Heart right ventricle (tissue), 16 donors: ENCODE data around the gene NFYC. TPM values are rescaled to one million over a fixed set of nuclear protein-coding genes. Genes with fewer than 3 reads are reported as not detected.

Experiments
- ATAC-seq, 8 donors: fragments of 200-7000 bp; cut with Tn5 transposase; one replicate each; pipeline ENCODE4 v1.9.1; 2020; ENCODE audit warnings: mild to moderate bottlenecking in 8 of 8, moderate library complexity in 8 of 8, moderate number of reproducible peaks in 1 of 8
- DNase-seq, 2 donors: peaks; one replicate each; pipeline ENCODE4 v3.0.0-alpha.2; 2020
- H3K27ac ChIP-seq, 10 donors: fragments of 200-600 bp; sonication (generic) in 2 of 10; one replicate each; pipeline versions ENCODE4 v1.5.0 to v1.8.0; 2020 to 2022; ENCODE audit warnings: mild to moderate bottlenecking in 3 of 10
- H3K27me3 ChIP-seq, 7 donors: fragments of 200-600 bp; one replicate each; pipeline ENCODE4 v1.8.0; 2021 to 2022; ENCODE audit warnings: mild to moderate bottlenecking in 2 of 7
- H3K36me3 ChIP-seq, 9 donors: fragments of 200-600 bp; sonication (generic) in 1 of 9; one replicate each; pipeline versions ENCODE4 v1.5.0 to v1.8.0; 2020 to 2022; ENCODE audit warnings: mild to moderate bottlenecking in 2 of 9
- H3K4me1 ChIP-seq, 9 donors: fragments of 200-600 bp; sonication (generic) in 1 of 9; one replicate each; pipeline versions ENCODE4 v1.5.0 to v1.8.0; 2020 to 2022; ENCODE audit warnings: mild to moderate bottlenecking in 4 of 9
- H3K4me3 ChIP-seq, 10 donors: fragments of 200-600 bp; sonication (generic) in 2 of 10; one replicate each; pipeline versions ENCODE4 v1.5.0 to v1.8.0; 2020 to 2022; ENCODE audit warnings: mild to moderate bottlenecking in 7 of 10, moderate library complexity in 2 of 10
- H3K9me3 ChIP-seq, 11 donors: fragments of 200-600 bp in 10 of 11; sonication (generic) in 2 of 11; one replicate each; pipeline versions ENCODE4 v1.5.0 to v1.8.0; 2013 to 2022; ENCODE audit warnings: mild to moderate bottlenecking in 2 of 11, control low read depth in 1 of 11, moderate library complexity in 1 of 11
- CTCF ChIP-seq, 9 donors: fragments of 200-600 bp; sonication (generic) in 2 of 9; IDR thresholded peaks; one replicate each; pipeline versions ENCODE4 v1.5.0 to v1.8.0; 2021 to 2022; ENCODE audit warnings: antibody characterized with exemption in 9 of 9, mild to moderate bottlenecking in 5 of 9, moderate library complexity in 1 of 9
- WGBS, 2 donors: extraction: QIAGEN DNeasy Blood & Tissue Kit; methylation state at CpG; one replicate each; pipeline ENCODE4 v1.1.7; 2013; ENCODE audit warnings: inconsistent platforms in 1 of 2; 5-methylcytosine and 5-hydroxymethylcytosine counted together
- intact Hi-C, 10 donors: fragments of 100-400 bp; cut with DNase I; formaldehyde crosslinking; loops; one replicate each; pipeline versions ENCODE4 v1.11.1 to v1.14.2; 2022
- polyA plus RNA-seq, 2 donors: library from polyadenylated mRNA; stranded (reverse); fragments of 200-250 nt; gene quantifications; one replicate each; pipeline ENCODE4 v1.2.3, GENCODE V29; 2013
- total RNA-seq, 10 donors: library from RNA; stranded (reverse); fragmentation: NEBNext Ultra II Directional in 3 of 10; extraction: Animal tissue kit (Norgen Biotek cat#: 25700) in 3 of 10; gene quantifications; one replicate each; pipeline versions ENCODE4 v1.2.1 to v1.2.4, GENCODE V29; 2021 to 2023
- donor health status: Arrhythmogenic right ventricular cardiomyopathy.
- donor health status: ischemic (EF 13 %, LVEDD 7.1; RV severe dilation, severe dysfunction).
- donor health status: healthy with polysubstance abuse.
- donor health status: DM: no; HTN: yes; CAD: no.
- donor health status: DM: no; HTN: no; CAD: no.
- donor health status: ischemic (EF 25% LVEDD 6.9; RV normal size, moderate dysfunction).
- donor health status: ischemic (EF 25% LVEDD 5.7; RV mildly dilated, moderate dysfunction).
- donor health status: healthy.
- donor health status: DM: yes; HTN: yes; CAD: no.
- donor health status: Ischemic cardiomyopathy.
- donor health status: ischemic (EF 35%, LVEDD 5.7; RV mildly dilated, moderate dysfunction).
- donor health status: nonischemic (EF 11% LVEDD 7.7; RV severe dilation, severe dysfunction).
- donor health status: DM: yes; HTN: yes; CAD: no.
- donor health status: PGD.
- donor health status: ischemic (EF 29% LVEDD 5.4; RV normal size, mild dysfunction).
- donor health status: nonischemic (EF 23%, LVEDD 6.1; RV moderate dilation, normal function).

Gene NFYC
- total and polyA plus RNA-seq, 12 donors, result 49.9 to 84.7 (median 71.7) TPM

- no peak for DNase-seq
- 80 to 89% methylated on average over 4 of the region's 4 CpGs for WGBS, 2 donors
- no peaks in the 10 kb centered on the region for H3K27me3 ChIP-seq
- no peaks in the 10 kb centered on the region for H3K36me3 ChIP-seq
- no peaks in the 10 kb centered on the region for H3K9me3 ChIP-seq
- H3K4me1 ChIP-seq, result peaks cover 0 to 19% (median 11%) of the 10 kb centered on the region in 9 donors
- intact Hi-C loops, result loop anchor here in 2 of 10 donors (10.0 kb wide), 1 partner anchor 48 kb away; no protein-coding TSS in a partner anchor
- no peak for TF ChIP-seq CTCF (IDR thresholded peaks at IDR 0.05)
- no peak overlapping the region for H3K27ac ChIP-seq
- H3K4me3 ChIP-seq, result no peak overlapping the region
- no peak for ATAC-seq
Measured at GRCh38 chr1:40662864-40663263, 28.6 kb upstream of the NFYC start.

GRCh38 chr1:40663324-40664166 lies 28.0 kb upstream of the NFYC start:
- Histone ChIP-seq H3K4me1 (peaks cover 0 to 20% (median 12%) of the 10 kb centered on the region in 9 donors), H3K36me3 (no peaks in the 10 kb centered on the region), H3K4me3 (no peak overlapping the region), H3K27me3 (no peaks in the 10 kb centered on the region), H3K9me3 (no peaks in the 10 kb centered on the region), H3K27ac (no peak overlapping the region)
- intact Hi-C loops, result loop anchor here in 2 of 10 donors (10.0 kb wide), 1 partner anchor 49 kb away; no protein-coding TSS in a partner anchor
- no peak for DNase-seq
- 48 to 65% methylated on average over 8 of the region's 8 CpGs for WGBS, 2 donors
- no peak for TF ChIP-seq CTCF (IDR thresholded peaks at IDR 0.05)
- ATAC-seq, result no peak

- no peak overlapping the region for H3K4me3 ChIP-seq
- intact Hi-C loops, result loop anchor here in 2 of 10 donors (10.0 kb wide), 1 partner anchor 49 kb away; no protein-coding TSS in a partner anchor
- no peaks in the 10 kb centered on the region for H3K9me3 ChIP-seq
- DNase-seq (no peak), ATAC-seq (no peak)
- no peaks in the 10 kb centered on the region for H3K36me3 ChIP-seq
- H3K27me3 ChIP-seq, result no peaks in the 10 kb centered on the region
- TF ChIP-seq CTCF (IDR thresholded peaks at IDR 0.05), result no peak
- 82 to 88% methylated on average over 1 of the region's 1 CpG for WGBS, 2 donors
- peaks cover 0 to 22% (median 14%) of the 10 kb centered on the region in 9 donors for H3K4me1 ChIP-seq
- no peak overlapping the region for H3K27ac ChIP-seq
Measured at GRCh38 chr1:40664167-40664537, 27.4 kb upstream of the NFYC start.

GRCh38 chr1:40664791-40665190 lies 26.7 kb upstream of the NFYC start:
- no peaks in the 10 kb centered on the region for H3K36me3 ChIP-seq
- peaks cover 0 to 16% (median 13%) of the 10 kb centered on the region in 9 donors for H3K4me1 ChIP-seq
- intact Hi-C loops, result loop anchor here in 5 of 10 donors (5.0 to 10.0 kb wide), 3 partner anchors 32 to 52 kb away; no protein-coding TSS in a partner anchor
- no peaks in the 10 kb centered on the region for H3K9me3 ChIP-seq
- 64 to 67% methylated on average over 2 of the region's 2 CpGs for WGBS, 2 donors
- TF ChIP-seq CTCF (IDR thresholded peaks at IDR 0.05), result no peak
- ATAC-seq, result no peak
- no peak for DNase-seq
- peak overlapping the region in 7 of 10 donors; percentile 57 to 70 (median 60) for H3K4me3 ChIP-seq
- no peak overlapping the region for H3K27ac ChIP-seq
- H3K27me3 ChIP-seq, result no peaks in the 10 kb centered on the region
